Stimulated activated CD4-positive, alpha-beta T cell treated with anti-CD3 and anti-CD28 coated beads, Interleukin-15, amount 100 ng/mL, for 24 hours (primary cell): ENCODE measurements around the gene CTNNBL1.
"Not testable (repeated sequence)": the region's sequence is repeated elsewhere in the genome, so short reads cannot be mapped to it uniquely, and the experiment has no call there.

Experiments
- DNase-seq: peaks from one replicate; pipeline ENCODE4 v3.0.0-alpha.2; 2020

Gene CTNNBL1

GRCh38 chr20:37713396-37713795 lies 19.6 kb downstream of the CTNNBL1 start:
- DNase-seq: no peak

GRCh38 chr20:37714978-37715672 lies 21.3 kb downstream of the CTNNBL1 start:
- no peak for DNase-seq

- DNase-seq: no peak
Measured at GRCh38 chr20:37721751-37722150, 27.9 kb downstream of the CTNNBL1 start.

- DNase-seq: not testable (repeated sequence)
Measured at GRCh38 chr20:37722312-37722711, 28.5 kb downstream of the CTNNBL1 start.

GRCh38 chr20:37723668-37724067 lies 29.8 kb downstream of the CTNNBL1 start:
- DNase-seq: no peak

- no peak for DNase-seq
Measured at GRCh38 chr20:37725165-37725564, 31.3 kb downstream of the CTNNBL1 start.

GRCh38 chr20:37725855-37726254 lies 32.0 kb downstream of the CTNNBL1 start:
- DNase-seq: no peak

- DNase-seq: no peak
Measured at GRCh38 chr20:37726321-37726720, 32.5 kb downstream of the CTNNBL1 start.

GRCh38 chr20:37726971-37727956 lies 33.4 kb downstream of the CTNNBL1 start:
- DNase-seq: no peak

GRCh38 chr20:37727957-37728634 lies 34.3 kb downstream of the CTNNBL1 start:
- DNase-seq: no peak

GRCh38 chr20:37728635-37728983 lies 34.8 kb downstream of the CTNNBL1 start:
- DNase-seq: no peak

GRCh38 chr20:37729452-37729851 lies 35.6 kb downstream of the CTNNBL1 start:
- no peak for DNase-seq

GRCh38 chr20:37729909-37730308 lies 36.1 kb downstream of the CTNNBL1 start:
- DNase-seq: no peak

GRCh38 chr20:37733416-37733815 lies 39.6 kb downstream of the CTNNBL1 start:
- no peak for DNase-seq

GRCh38 chr20:37734228-37734985 lies 40.6 kb downstream of the CTNNBL1 start:
- DNase-seq: peak; percentile 7

- DNase-seq: no peak
Measured at GRCh38 chr20:37735541-37735940, 41.7 kb downstream of the CTNNBL1 start.

GRCh38 chr20:37736132-37736531 lies 42.3 kb downstream of the CTNNBL1 start:
- DNase-seq: no peak

- DNase-seq: no peak
Measured at GRCh38 chr20:37737826-37738420, 44.1 kb downstream of the CTNNBL1 start.

- DNase-seq: no peak
Measured at GRCh38 chr20:37741055-37741454, 47.2 kb downstream of the CTNNBL1 start.

- DNase-seq: no peak
Measured at GRCh38 chr20:37741570-37741969, 47.7 kb downstream of the CTNNBL1 start.

GRCh38 chr20:37742131-37742530 lies 48.3 kb downstream of the CTNNBL1 start:
- no peak for DNase-seq

GRCh38 chr20:37744347-37744746 lies 50.5 kb downstream of the CTNNBL1 start:
- no peak for DNase-seq
